ENCODE measurements around the gene GYS1. TPM values are rescaled to one million over a fixed set of nuclear protein-coding genes. Genes with fewer than 3 reads are reported as not detected.

GYS1 gene
- total RNA-seq, 4 donors from 2014 or later = 15.1 to 86.3 (median 34.5) TPM

GRCh38 chr19:48982280-48982679, 10.8 kb downstream of the GYS1 start:
- TF ChIP-seq CTCF (IDR thresholded peaks at IDR 0.05; ENCODE audit: low read depth) = no peak

DNA sequence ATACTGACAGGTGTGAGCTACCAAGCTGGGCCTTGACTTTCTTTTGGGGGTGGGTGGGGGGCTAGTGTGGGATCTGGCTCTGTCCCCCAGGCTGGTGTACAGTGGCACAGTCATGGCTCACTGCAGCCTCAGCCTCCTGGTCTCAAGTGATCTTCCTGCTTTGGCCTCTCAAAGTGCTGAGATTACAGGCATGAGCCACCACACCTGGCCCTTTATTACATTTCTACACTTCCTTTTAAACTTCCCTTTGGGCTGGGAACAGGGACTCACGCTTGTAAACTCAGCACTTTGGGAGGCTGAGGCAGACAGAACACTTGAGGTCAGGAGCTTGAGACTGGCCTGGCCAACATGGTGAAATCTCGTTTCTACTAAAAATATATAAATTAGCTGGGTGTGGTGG, 16.0 kb downstream of the GYS1 start:
- TF ChIP-seq CTCF (IDR thresholded peaks at IDR 0.05; ENCODE audit: low read depth) = no peak

- TF ChIP-seq CTCF (IDR thresholded peaks at IDR 0.05; ENCODE audit: low read depth) = no peak
Measured at GRCh38 chr19:48975947-48976847, 16.9 kb downstream of the GYS1 start.

GRCh38 chr19:48970923-48971395, 22.1 kb downstream of the GYS1 start:
- no peak for TF ChIP-seq CTCF (IDR thresholded peaks at IDR 0.05; ENCODE audit: low read depth)

DNA sequence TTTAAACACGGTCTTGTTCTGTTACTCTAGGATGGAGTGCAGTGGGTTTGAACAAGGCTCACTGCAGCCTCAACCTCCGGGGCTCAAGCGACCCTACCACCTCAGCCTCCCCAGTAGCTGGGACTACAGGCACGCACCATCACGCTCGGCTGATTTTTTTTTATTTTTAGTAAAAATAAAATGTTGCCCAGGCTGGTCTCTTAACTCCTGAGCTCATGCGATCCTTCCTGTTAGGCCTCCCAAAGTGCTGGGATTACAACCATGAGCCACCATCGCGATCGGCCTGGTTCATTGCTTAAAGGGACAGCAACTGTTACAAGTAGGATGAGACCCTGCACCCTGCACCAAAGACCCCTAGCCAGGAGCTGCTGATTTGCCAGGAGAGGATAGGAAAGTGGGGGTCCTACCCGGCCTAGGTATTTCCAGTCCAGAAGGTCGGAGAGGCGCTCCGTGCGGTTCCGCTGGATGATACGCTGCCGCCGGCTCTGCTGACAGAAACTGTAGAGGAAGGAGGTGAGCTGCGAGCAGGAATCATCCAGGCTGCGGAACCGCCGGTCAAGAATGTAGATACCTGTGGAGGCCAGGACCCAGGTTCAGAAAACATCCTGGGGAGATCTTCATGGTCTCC, 22.9 kb downstream of the GYS1 start:
- TF ChIP-seq CTCF (IDR thresholded peaks at IDR 0.05; ENCODE audit: low read depth) = no peak

DNA sequence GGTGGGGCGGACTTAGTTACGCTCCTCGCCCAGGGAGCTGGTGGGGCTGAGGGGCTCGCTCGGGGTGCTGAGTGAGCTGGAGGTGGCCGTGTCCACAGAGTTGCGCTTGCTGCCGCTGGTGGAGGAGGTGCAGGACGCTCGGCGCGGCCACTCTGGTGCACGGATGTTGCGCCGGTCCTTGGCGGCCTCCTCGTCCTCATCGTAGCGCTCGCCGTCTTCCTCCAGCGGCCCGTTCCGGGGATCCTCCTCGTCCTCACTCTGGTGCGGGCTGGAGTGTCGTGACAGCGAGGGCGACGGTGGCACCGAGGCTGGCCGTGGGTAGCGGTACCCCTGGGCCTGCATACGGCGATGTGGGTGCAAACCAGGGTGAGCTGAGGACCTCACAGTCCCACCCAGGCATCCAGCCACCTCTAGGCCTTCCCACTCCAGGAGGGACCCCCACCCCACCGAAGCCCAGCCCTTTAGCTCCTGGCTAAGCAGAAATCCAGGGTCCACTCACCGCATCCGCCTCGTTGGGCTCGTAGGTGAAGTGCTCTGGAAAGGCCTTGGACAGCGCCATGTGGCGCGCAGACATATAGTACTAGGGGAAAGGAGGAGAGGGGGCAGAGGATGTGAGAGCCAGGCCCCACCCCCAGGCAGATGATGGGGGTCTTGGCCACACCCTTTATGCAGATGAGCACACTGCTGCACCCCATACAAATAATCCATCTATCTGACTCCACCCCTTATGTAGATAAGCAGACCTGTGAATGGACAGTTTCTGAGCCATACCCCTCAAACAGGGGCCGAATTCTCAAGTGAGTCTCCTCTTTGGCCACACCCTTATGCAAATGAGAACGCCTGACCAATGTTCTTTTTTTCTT, 23.6 kb downstream of the GYS1 start:
- no peak for TF ChIP-seq CTCF (IDR thresholded peaks at IDR 0.05; ENCODE audit: low read depth)
